Small intestine (tissue), 7 donors: ENCODE results near the gene ETFA. TPM values are rescaled to one million over a fixed set of nuclear protein-coding genes. Genes with fewer than 3 reads are reported as not detected.

Source experiments
- DNase-seq, 2 donors: peaks; one replicate each; pipeline versions ENCODE4 v3.0.0 to v3.0.0-alpha.2; 2013
- FAIRE-seq: peaks from 2 replicates; lab custom pipeline; 2012; peaks lifted over from hg19 to GRCh38; lab: Jason Lieb, UNC
- H3K27ac ChIP-seq, 3 donors: one replicate each; pipeline ENCODE4 v1.5.1; 2013; ENCODE audit warnings: low read length in 2 of 3, mild to moderate bottlenecking in 2 of 3, control low read depth in 1 of 3, inconsistent platforms in 1 of 3, low read depth in 1 of 3, moderate library complexity in 1 of 3
- H3K27me3 ChIP-seq, 3 donors: one replicate each; pipeline ENCODE4 v1.6.1; 2013; ENCODE audit warnings: low read length in 3 of 3, inconsistent platforms in 1 of 3; ENCODE audit not compliant: control insufficient read depth in 3 of 3, insufficient read depth in 3 of 3
- H3K36me3 ChIP-seq, 3 donors: one replicate each; pipeline ENCODE4 v1.6.1; 2013; ENCODE audit warnings: low read length in 3 of 3, inconsistent platforms in 1 of 3, low read depth in 1 of 3, mild to moderate bottlenecking in 1 of 3, moderate library complexity in 1 of 3; ENCODE audit not compliant: control insufficient read depth in 3 of 3, insufficient read depth in 2 of 3
- H3K4me1 ChIP-seq, 3 donors: one replicate each; pipeline ENCODE4 v1.6.1; 2013; ENCODE audit warnings: low read length in 2 of 3, inconsistent platforms in 1 of 3, low read depth in 1 of 3, mild to moderate bottlenecking in 1 of 3, moderate library complexity in 1 of 3; ENCODE audit not compliant: control insufficient read depth in 3 of 3, insufficient read depth in 2 of 3
- H3K4me3 ChIP-seq, 3 donors: one replicate each; pipeline ENCODE4 v1.5.1; 2013; ENCODE audit warnings: low read length in 3 of 3, control low read depth in 1 of 3, inconsistent platforms in 1 of 3, low read depth in 1 of 3, mild to moderate bottlenecking in 1 of 3, moderate library complexity in 1 of 3
- H3K9me3 ChIP-seq, 2 donors: one replicate each; pipeline ENCODE4 v1.6.1; 2013; ENCODE audit warnings: low read depth in 1 of 2, low read length in 1 of 2; ENCODE audit not compliant: control insufficient read depth in 2 of 2, insufficient read depth in 1 of 2
- WGBS, 3 donors: extraction: QIAGEN DNeasy Blood & Tissue Kit; methylation state at CpG; one replicate each; pipeline ENCODE4 v1.1.7; 2013; 5-methylcytosine and 5-hydroxymethylcytosine counted together
- polyA plus RNA-seq, 4 donors: library from polyadenylated mRNA; stranded (reverse) in 3 of 4; unstranded in 1 of 4; fragments of 200-250 nt in 3 of 4; fragments of 120-200 nt in 1 of 4; gene quantifications; one replicate each; pipeline versions ENCODE4 v1.2.1 to v1.2.3, GENCODE V29; 2013
- donor health status: healthy with polysubstance abuse.
- donor health status: control.
- donor health status: control.
- donor health status: Bipolar disorder and iron deficiency.
- donor health status: healthy.

Gene ETFA
- polyA plus RNA-seq, 4 donors: 184 to 346 (median 213) TPM

GRCh38 chr15:76208786-76209424, 102.4 kb downstream of the ETFA start:
- FAIRE-seq (no peak), DNase-seq (no peak)
- Histone ChIP-seq H3K27me3 (no peaks in the 10 kb centered on the region), H3K4me1 (peaks cover 0 to 11% (median 0%) of the 10 kb centered on the region in 3 donors), H3K27ac (no peak overlapping the region), H3K36me3 (peaks cover 4 to 71% (median 16%) of the 10 kb centered on the region in 3 donors), H3K9me3 (no peaks in the 10 kb centered on the region), H3K4me3 (no peak overlapping the region)
- WGBS, 3 donors: 78 to 81% (median 79%) methylated on average over 2 of the region's 2 CpGs

GRCh38 chr15:76208084-76208785, 103.0 kb downstream of the ETFA start:
- H3K9me3 ChIP-seq: no peaks in the 10 kb centered on the region
- DNase-seq: no peak
- peaks cover 0 to 11% (median 0%) of the 10 kb centered on the region in 3 donors for H3K4me1 ChIP-seq
- no peak overlapping the region for H3K4me3 ChIP-seq
- FAIRE-seq: no peak
- 95 to 97% (median 96%) methylated on average over 8 of the region's 8 CpGs for WGBS, 3 donors
- peaks cover 2 to 70% (median 13%) of the 10 kb centered on the region in 3 donors for H3K36me3 ChIP-seq
- no peaks in the 10 kb centered on the region for H3K27me3 ChIP-seq
- no peak overlapping the region for H3K27ac ChIP-seq

- no peaks in the 10 kb centered on the region for H3K9me3 ChIP-seq
- FAIRE-seq: no peak
- H3K36me3 ChIP-seq: peaks cover 2 to 74% (median 5%) of the 10 kb centered on the region in 3 donors
- H3K4me3 ChIP-seq: no peak overlapping the region
- H3K27me3 ChIP-seq: no peaks in the 10 kb centered on the region
- no peak overlapping the region for H3K27ac ChIP-seq
- H3K4me1 ChIP-seq: peaks cover 0 to 5% (median 0%) of the 10 kb centered on the region in 3 donors
- DNase-seq: peak in 1 of 2 donors; percentile 40
- 13 to 45% (median 35%) methylated on average over 4 of the region's 4 CpGs for WGBS, 3 donors
Measured at GRCh38 chr15:76206325-76206976, 104.8 kb downstream of the ETFA start.

- FAIRE-seq: no peak
- H3K27me3 ChIP-seq: no peaks in the 10 kb centered on the region
- H3K27ac ChIP-seq: no peak overlapping the region
- 90 to 93% (median 92%) methylated on average over 11 of the region's 11 CpGs for WGBS, 3 donors
- peaks cover 2 to 66% (median 4%) of the 10 kb centered on the region in 3 donors for H3K36me3 ChIP-seq
- H3K4me3 ChIP-seq: no peak overlapping the region
- no peaks in the 10 kb centered on the region for H3K9me3 ChIP-seq
- DNase-seq: no peak
- H3K4me1 ChIP-seq: peaks cover 0 to 4% (median 0%) of the 10 kb centered on the region in 3 donors
Measured at GRCh38 chr15:76204916-76205460, 106.3 kb downstream of the ETFA start.

- 87 to 94% (median 88%) methylated on average over 18 of the region's 18 CpGs for WGBS, 3 donors
- no peaks in the 10 kb centered on the region for H3K9me3 ChIP-seq
- peaks cover 0 to 4% (median 0%) of the 10 kb centered on the region in 3 donors for H3K4me1 ChIP-seq
- H3K36me3 ChIP-seq: peaks cover 2 to 59% (median 3%) of the 10 kb centered on the region in 3 donors
- FAIRE-seq (no peak), DNase-seq (no peak)
- no peak overlapping the region for H3K4me3 ChIP-seq
- H3K27me3 ChIP-seq: no peaks in the 10 kb centered on the region
- H3K27ac ChIP-seq: no peak overlapping the region
Measured at GRCh38 chr15:76204109-76204845, 107.0 kb downstream of the ETFA start.

- peaks cover 0 to 4% (median 0%) of the 10 kb centered on the region in 3 donors for H3K4me1 ChIP-seq
- FAIRE-seq: no peak
- H3K27me3 ChIP-seq: no peaks in the 10 kb centered on the region
- H3K9me3 ChIP-seq: no peaks in the 10 kb centered on the region
- no peak overlapping the region for H3K27ac ChIP-seq
- no peak overlapping the region for H3K4me3 ChIP-seq
- no peak for DNase-seq
- H3K36me3 ChIP-seq: peaks cover 2 to 51% (median 2%) of the 10 kb centered on the region in 3 donors
- WGBS, 3 donors: 89 to 93% (median 92%) methylated on average over 21 to 23 of the region's 23 CpGs
Measured at GRCh38 chr15:76203346-76204108, 107.7 kb downstream of the ETFA start.

GRCh38 chr15:76201536-76202255, 109.6 kb downstream of the ETFA start:
- DNase-seq (no peak), FAIRE-seq (no peak)
- WGBS, 3 donors: 80 to 87% (median 81%) methylated on average over 6 of the region's 6 CpGs
- Histone ChIP-seq H3K4me1 (peaks cover 0 to 5% (median 4%) of the 10 kb centered on the region in 3 donors), H3K4me3 (no peak overlapping the region), H3K27ac (no peak overlapping the region), H3K9me3 (no peaks in the 10 kb centered on the region), H3K36me3 (peaks cover 0 to 40% (median 2%) of the 10 kb centered on the region in 3 donors), H3K27me3 (no peaks in the 10 kb centered on the region)
